Spleen (tissue), 7 donors: Measurements from ENCODE around the gene FGF5.

Experiments used
- CTCF ChIP-seq, 11 experiments: fragments of 200-600 bp in 7 of 11; fragments of 450-650 bp in 4 of 11; sonication (generic) in 4 of 11; IDR thresholded peaks in 8 of 11; conservative IDR thresholded peaks in 3 of 11; 1 replicate in 7 of 11; 2 replicates in 4 of 11; pipeline versions ENCODE4 v1.4.0 to v1.8.0; 2016 to 2021; ENCODE audit warnings: antibody characterized with exemption in 11 of 11, inconsistent platforms in 4 of 11, mild to moderate bottlenecking in 1 of 11
- POLR2A ChIP-seq, 3 donors: fragments of 450-650 bp; IDR thresholded peaks; one replicate each; pipeline ENCODE4 v1.5.1; 2017; ENCODE audit warnings: antibody characterized with exemption in 3 of 3, mild to moderate bottlenecking in 1 of 3
- donor health status: DM: no; HTN: no; CAD: no; lungs with moderate emphysema.
- donor health status: DM: no; HTN: no; CAD: no.
- donor health status: DM: no; HTN: no; CAD: no.

GRCh38 chr4:80221161-80221560 lies 45.3 kb upstream of the FGF5 start:
- TF ChIP-seq POLR2A (IDR thresholded peaks at IDR 0.05): no peak
- TF ChIP-seq CTCF (IDR thresholded peaks at IDR 0.05 in 8 of 11, conservative IDR thresholded peaks at IDR 0.05 in 3 of 11): peak in 3 of 11 experiments; percentile 11 to 15 (median 12)
